Duodenal mucosa (tissue), 2 donors: ENCODE measurements around the gene FLOT2.
"Not testable (repeated sequence)": the region's sequence is repeated elsewhere in the genome, so short reads cannot be mapped to it uniquely, and the experiment has no call there.

Experiments
- H3K27ac ChIP-seq: one replicate; pipeline ENCODE4 v1.7.0; 2013; ENCODE audit warnings: low read depth, low read length
- H3K27me3 ChIP-seq, 2 donors: one replicate each; pipeline ENCODE4 v1.7.0; 2013; ENCODE audit warnings: low read length in 2 of 2, control low read depth in 1 of 2; ENCODE audit not compliant: insufficient read depth in 2 of 2, control insufficient read depth in 1 of 2
- H3K36me3 ChIP-seq, 2 donors: one replicate each; pipeline ENCODE4 v1.7.0; 2013; ENCODE audit warnings: low read length in 2 of 2, control low read depth in 1 of 2; ENCODE audit not compliant: insufficient read depth in 2 of 2, control insufficient read depth in 1 of 2
- H3K4me1 ChIP-seq, 2 donors: one replicate each; pipeline ENCODE4 v1.7.0; 2013; ENCODE audit warnings: low read length in 2 of 2, control low read depth in 1 of 2; ENCODE audit not compliant: insufficient read depth in 2 of 2, control insufficient read depth in 1 of 2
- H3K4me3 ChIP-seq, 2 donors: one replicate each; pipeline ENCODE4 v1.7.0; 2013; ENCODE audit warnings: low read length in 2 of 2, low read depth in 1 of 2
- H3K9ac ChIP-seq, 2 donors: one replicate each; pipeline ENCODE4 v1.7.0; 2013; ENCODE audit warnings: low read length in 2 of 2, low read depth in 1 of 2
- H3K9me3 ChIP-seq, 2 donors: one replicate each; pipeline ENCODE4 v1.7.0; 2013; ENCODE audit warnings: low read length in 2 of 2, control low read depth in 1 of 2; ENCODE audit not compliant: control insufficient read depth in 1 of 2

FLOT2 gene

DNA sequence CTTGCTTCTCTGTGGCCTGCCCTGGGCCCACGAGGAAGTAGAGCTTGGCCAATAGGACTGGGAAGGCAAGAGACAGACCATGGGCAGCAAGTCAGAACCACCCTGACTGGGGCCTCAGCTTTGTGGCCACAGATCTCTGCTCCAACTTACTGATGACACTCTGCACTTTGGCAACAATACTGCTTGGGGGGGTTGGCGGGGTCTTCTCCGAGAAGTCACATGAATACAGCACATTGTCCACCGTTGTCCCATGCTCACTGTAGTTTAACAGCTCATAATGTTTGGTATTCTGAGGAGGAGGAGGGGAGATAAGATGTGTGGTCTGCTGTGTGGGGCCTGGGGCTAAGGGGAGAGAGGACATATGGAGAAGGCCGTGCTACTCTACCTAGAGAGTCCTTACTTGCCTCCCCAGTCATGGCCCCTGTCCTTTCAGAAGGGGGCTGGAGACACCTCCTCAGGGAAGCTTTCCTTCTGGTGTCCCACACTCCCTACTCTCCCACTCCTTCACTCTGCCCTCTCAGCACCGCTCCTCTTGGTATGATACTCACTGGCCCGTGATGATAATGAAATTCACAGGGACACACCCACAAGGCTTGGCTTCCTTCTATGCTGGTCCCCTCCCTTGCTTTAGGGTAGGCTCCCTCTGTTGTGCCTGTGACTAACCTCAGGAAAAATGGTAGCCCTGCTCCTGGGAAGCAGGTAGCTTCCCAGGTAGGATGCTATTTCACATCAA is 9.3 kb upstream of the FLOT2 start:
- H3K9ac ChIP-seq, result no peak overlapping the region
- peaks cover 36 to 65% of the 10 kb centered on the region in 2 donors for H3K36me3 ChIP-seq
- no peak overlapping the region for H3K4me3 ChIP-seq
- no peaks in the 10 kb centered on the region for H3K9me3 ChIP-seq
- H3K27me3 ChIP-seq, result no peaks in the 10 kb centered on the region
- peaks cover 15 to 20% of the 10 kb centered on the region in 2 donors for H3K4me1 ChIP-seq
- no peak overlapping the region for H3K27ac ChIP-seq

GRCh38 chr17:28906276-28906675 is 8.7 kb upstream of the FLOT2 start:
- Histone ChIP-seq H3K27me3 (no peaks in the 10 kb centered on the region), H3K9ac (no peak overlapping the region), H3K9me3 (no peaks in the 10 kb centered on the region), H3K36me3 (peaks cover 34 to 59% of the 10 kb centered on the region in 2 donors), H3K4me3 (no peak overlapping the region), H3K4me1 (peaks cover 18 to 23% of the 10 kb centered on the region in 2 donors), H3K27ac (no peak overlapping the region)

- peaks cover 23 to 44% of the 10 kb centered on the region in 2 donors for H3K36me3 ChIP-seq
- no peak overlapping the region for H3K9ac ChIP-seq
- no peaks in the 10 kb centered on the region for H3K27me3 ChIP-seq
- H3K27ac ChIP-seq, result no peak overlapping the region
- no peak overlapping the region for H3K4me3 ChIP-seq
- no peaks in the 10 kb centered on the region for H3K9me3 ChIP-seq
- H3K4me1 ChIP-seq, result peaks cover 18 to 24% of the 10 kb centered on the region in 2 donors
Measured at GRCh38 chr17:28904800-28905199, 7.3 kb upstream of the FLOT2 start.

DNA sequence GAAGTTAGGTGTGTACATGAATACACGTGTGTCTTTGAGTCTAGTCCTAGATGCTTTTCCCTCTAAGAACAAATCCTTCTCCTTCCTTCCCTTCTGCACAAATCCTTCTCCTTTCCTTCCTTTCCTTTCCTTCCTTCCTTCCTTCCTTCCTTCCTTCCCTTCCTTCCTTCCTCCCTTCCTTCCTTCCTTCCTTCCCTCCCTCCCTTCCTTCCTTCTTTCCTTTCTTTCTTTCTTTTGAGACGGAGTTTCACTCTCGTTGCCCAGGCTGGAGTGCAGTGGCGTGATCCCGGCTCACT is 6.0 kb upstream of the FLOT2 start:
- Histone ChIP-seq H3K36me3 (peaks cover 12 to 32% of the 10 kb centered on the region in 2 donors), H3K4me3 (peak overlapping the region in 1 of 2 donors; percentile 63), H3K4me1 (peaks cover 22 to 25% of the 10 kb centered on the region in 2 donors)
- H3K27me3 ChIP-seq, H3K27ac ChIP-seq, H3K9ac ChIP-seq, H3K9me3 ChIP-seq: not testable (repeated sequence)

DNA sequence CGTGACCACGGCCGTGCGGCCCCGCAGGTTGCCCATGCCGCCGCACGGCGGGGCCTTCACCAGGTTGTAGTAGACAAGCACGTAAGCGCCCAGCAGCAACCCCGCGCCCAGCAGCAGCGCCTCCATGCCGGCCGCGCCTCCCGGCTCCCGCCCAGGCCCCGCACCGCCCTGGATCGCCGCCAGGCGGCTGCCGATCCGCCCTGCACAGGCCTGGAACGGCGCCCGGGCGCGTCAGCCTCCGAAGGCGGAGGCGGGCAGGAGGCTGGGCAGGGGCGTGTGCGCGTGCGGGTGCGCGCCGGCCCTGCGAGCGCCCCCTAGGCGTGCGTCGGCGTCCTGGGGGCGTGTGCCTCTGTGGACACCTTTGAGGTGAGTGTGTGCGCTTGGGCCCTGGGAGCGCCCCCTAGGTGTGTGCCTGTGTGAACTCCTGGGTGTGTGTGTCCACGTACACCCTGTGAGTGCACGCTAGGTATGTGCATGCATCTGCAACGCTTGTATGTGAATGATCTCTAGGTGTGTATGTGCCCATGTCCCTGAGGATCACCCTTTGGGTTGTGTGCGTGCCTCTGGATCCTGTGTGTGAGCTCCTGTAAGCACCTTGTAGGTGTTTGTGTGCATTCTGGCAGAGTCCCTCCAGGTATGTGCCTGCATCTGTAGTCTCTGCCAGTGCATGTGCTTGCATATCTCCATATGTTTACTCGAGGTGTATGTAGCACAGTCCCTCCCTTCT is 5.4 kb upstream of the FLOT2 start, which contains the start of gene DHRS13:
DHRS13 (minus strand) TSS at position 261 of the 727 bp plus-strand sequence; CDS start at position 126, 135 bp downstream.
- peaks cover 27 to 31% of the 10 kb centered on the region in 2 donors for H3K4me1 ChIP-seq
- no peaks in the 10 kb centered on the region for H3K9me3 ChIP-seq
- peak within 1 kb of the TSS; percentile 67 for H3K27ac ChIP-seq

DNA sequence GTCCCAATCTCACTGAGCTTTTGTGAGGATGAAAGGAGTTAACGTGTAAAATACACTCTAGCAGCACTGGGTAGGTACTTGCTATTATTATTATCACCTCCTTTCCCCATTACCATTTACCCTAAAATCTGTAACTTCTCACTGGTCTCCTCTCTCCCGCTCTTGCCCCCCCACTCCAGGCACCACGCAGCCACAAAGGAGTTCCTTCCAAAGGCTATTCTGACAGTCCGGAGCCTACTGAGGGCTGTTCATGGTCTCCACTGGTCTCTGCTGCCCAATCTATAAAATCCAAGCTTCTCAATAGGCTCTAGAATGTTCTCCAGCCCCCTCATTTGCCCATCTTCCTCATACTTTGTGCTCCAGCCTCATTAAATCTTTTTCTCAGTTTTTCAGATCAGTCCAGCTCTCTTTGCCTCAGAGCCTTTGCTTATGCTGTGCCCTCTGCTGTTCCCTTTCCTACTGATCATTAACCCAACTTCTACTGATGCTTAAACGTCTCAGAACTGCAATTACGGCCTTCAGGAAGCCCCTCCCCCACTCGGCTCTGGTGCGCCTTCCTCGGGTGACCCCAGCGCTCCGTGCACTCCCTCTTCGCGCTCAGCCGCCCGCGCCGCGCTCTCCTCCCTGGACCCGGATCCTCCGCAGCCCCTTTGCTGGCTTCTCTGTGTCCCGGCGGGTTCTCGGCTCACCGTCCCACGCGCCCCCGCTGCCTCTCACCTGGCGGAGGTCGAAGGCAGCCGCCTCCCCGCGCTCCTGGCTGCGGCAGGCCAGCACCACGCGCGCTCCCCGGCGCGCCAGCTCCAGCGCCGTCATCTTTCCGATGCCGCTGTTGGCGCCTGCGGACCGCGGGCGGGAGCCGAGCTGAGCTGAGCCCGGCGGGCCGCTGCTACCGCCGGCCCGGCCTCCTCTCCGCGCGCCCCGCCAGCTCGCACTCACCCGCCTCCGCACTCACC is 4.6 kb upstream of the FLOT2 start:
- Histone ChIP-seq H3K4me3 (peak overlapping the region; percentile 63 to 69), H3K27me3 (no peaks in the 10 kb centered on the region), H3K27ac (peak overlapping the region; percentile 67), H3K9ac (peak overlapping the region; percentile 40 to 69), H3K9me3 (no peaks in the 10 kb centered on the region), H3K36me3 (peaks cover 10 to 18% of the 10 kb centered on the region in 2 donors), H3K4me1 (peaks cover 31 to 33% of the 10 kb centered on the region in 2 donors)

More for the DNA sequence above, 5.4 kb upstream of the FLOT2 start, which contains the start of gene DHRS13:
- Histone ChIP-seq H3K9ac (peak within 1 kb of the TSS; percentile 40 to 69), H3K4me3 (peak within 1 kb of the TSS; percentile 63 to 69), H3K36me3 (peaks cover 11 to 27% of the 10 kb centered on the region in 2 donors), H3K27me3 (no peaks in the 10 kb centered on the region)

GRCh38 chr17:28900986-28901726 is 3.6 kb upstream of the FLOT2 start:
- Histone ChIP-seq H3K36me3 (peaks cover 0 to 9% of the 10 kb centered on the region in 2 donors), H3K4me3 (peak overlapping the region in 1 of 2 donors; percentile 63), H3K27me3 (no peaks in the 10 kb centered on the region), H3K27ac (no peak overlapping the region), H3K9ac (peak overlapping the region in 1 of 2 donors; percentile 40), H3K4me1 (peaks cover 39% of the 10 kb centered on the region in 2 donors), H3K9me3 (no peaks in the 10 kb centered on the region)

- no peaks in the 10 kb centered on the region for H3K9me3 ChIP-seq
- H3K36me3 ChIP-seq, result no peaks in the 10 kb centered on the region
- H3K4me3 ChIP-seq, result no peak overlapping the region
- H3K9ac ChIP-seq, result no peak overlapping the region
- no peaks in the 10 kb centered on the region for H3K27me3 ChIP-seq
- H3K4me1 ChIP-seq, result peaks cover 39 to 43% of the 10 kb centered on the region in 2 donors
- no peak overlapping the region for H3K27ac ChIP-seq
Measured at GRCh38 chr17:28899212-28899815, 1.8 kb upstream of the FLOT2 start.

GRCh38 chr17:28898527-28898955 is 1.0 kb upstream of the FLOT2 start:
- no peaks in the 10 kb centered on the region for H3K9me3 ChIP-seq
- H3K4me3 ChIP-seq, result peak overlapping the region in 1 of 2 donors; percentile 80
- no peak overlapping the region for H3K27ac ChIP-seq
- no peaks in the 10 kb centered on the region for H3K36me3 ChIP-seq
- no peaks in the 10 kb centered on the region for H3K27me3 ChIP-seq
- H3K4me1 ChIP-seq, result peaks cover 35 to 40% of the 10 kb centered on the region in 2 donors
- peak overlapping the region in 1 of 2 donors; percentile 67 for H3K9ac ChIP-seq
